ENCODE results near the gene ATP13A5.

The ATP13A5 gene

GRCh38 chr3:193250492-193250891, 128.1 kb downstream of the ATP13A5 start (continued):
- no peak for TF ChIP-seq ELK4 (IDR thresholded peaks at IDR 0.05; ENCODE audit: borderline replicate concordance, low read depth, low read length)
- TF ChIP-seq RBAK (tag by site-specific recombination; IDR thresholded peaks at IDR 0.05), result no peak

GRCh38 chr3:193248848-193249468, 129.6 kb downstream of the ATP13A5 start:
- POLR2A ChIA-PET, result no interaction called here
- H3K27ac ChIP-seq (ENCODE audit: extremely low read depth, low read depth, low read length), result no peak overlapping the region
- TF ChIP-seq ZNF391 (tag by site-specific recombination; IDR thresholded peaks at IDR 0.05; ENCODE audit: borderline replicate concordance, low read depth), result peak; percentile 46; the same call in 1 of the 2 replicates
- TF ChIP-seq PRDM6 (tag by site-specific recombination; IDR thresholded peaks at IDR 0.05), result no peak
- peak; percentile 96 for TF ChIP-seq ZNF626 (tag by site-specific recombination; IDR thresholded peaks at IDR 0.05)
- 0 out of 2 replicates have a peak, but pooled peaks have one; percentile 50 for TF ChIP-seq ZNF558 (tag by site-specific recombination; IDR thresholded peaks at IDR 0.05)
- TF ChIP-seq ZNF639 (tag by site-specific recombination; IDR thresholded peaks at IDR 0.05), result peak; percentile 54; the same call in 1 of the 2 replicates
- TF ChIP-seq ZSCAN4 (tag by site-specific recombination; IDR thresholded peaks at IDR 0.05), result no peak
- TF ChIP-seq ZNF501 (tag by site-specific recombination; IDR thresholded peaks at IDR 0.05), result no peak
- peak; percentile 95 for TF ChIP-seq TRIM28 (IDR thresholded peaks at IDR 0.05; ENCODE audit: borderline replicate concordance, low read length)
- TF ChIP-seq ZNF280D (tag by site-specific recombination; IDR thresholded peaks at IDR 0.05), result peak; percentile 95; the same call in 1 of the 2 replicates
- TF ChIP-seq ZNF549 (tag by site-specific recombination; IDR thresholded peaks at IDR 0.05), result peak; percentile 29; the same call in 1 of the 2 replicates
- peak; percentile 48; the same call in 1 of the 2 replicates for TF ChIP-seq ZNF362 (tag by site-specific recombination; IDR thresholded peaks at IDR 0.05)
- TF ChIP-seq ZFP3 (tag by site-specific recombination; IDR thresholded peaks at IDR 0.05; ENCODE audit: low read depth), result no peak
- no peak for TF ChIP-seq GLI2 (tag by site-specific recombination; IDR thresholded peaks at IDR 0.05; ENCODE audit: borderline replicate concordance, low read depth)
- TF ChIP-seq YY1 (tag by site-specific recombination; IDR thresholded peaks at IDR 0.05), result no peak
- TF ChIP-seq ZBTB1 (tag by site-specific recombination; IDR thresholded peaks at IDR 0.05), result 0 out of 2 replicates have a peak, but pooled peaks have one; percentile 10
- peak; percentile 99 for TF ChIP-seq SETDB1 (IDR thresholded peaks at IDR 0.05; ENCODE audit: insufficient read length, low read length)
- TF ChIP-seq ZNF529 (tag by site-specific recombination; IDR thresholded peaks at IDR 0.05; ENCODE audit: insufficient replicate concordance), result peak; percentile 38
- TF ChIP-seq ZNF610 (tag by site-specific recombination; IDR thresholded peaks at IDR 0.05; ENCODE audit: borderline replicate concordance), result peak; percentile 63
- TF ChIP-seq MZF1 (tag by site-specific recombination; IDR thresholded peaks at IDR 0.05; ENCODE audit: borderline replicate concordance), result 0 out of 2 replicates have a peak, but pooled peaks have one; percentile 24
- CTCF ChIA-PET, result no interaction called here
- no peaks in the 10 kb centered on the region for H3K9me3 ChIP-seq (ENCODE audit: control insufficient read depth, insufficient read depth, low read depth, low read length)
- no peaks in the 10 kb centered on the region for H3K4me1 ChIP-seq (ENCODE audit: control insufficient read depth, insufficient read depth, low read length)
- no peaks in the 10 kb centered on the region for H3K36me3 ChIP-seq (ENCODE audit: control insufficient read depth in 2 of 2, insufficient read depth in 1 of 2, low read length in 2 of 2)
- H3K4me3 ChIP-seq (ENCODE audit: low read depth, low read length), result no peak overlapping the region

All from HEK293 (cell line).